ENCODE measurements around the gene RBPJ. TPM values are rescaled to one million over a fixed set of nuclear protein-coding genes. Genes with fewer than 3 reads are reported as not detected.

Gene RBPJ
- total RNA-seq, 4 donors from 2014 or later = 94.1 to 129 (median 113) TPM

DNA sequence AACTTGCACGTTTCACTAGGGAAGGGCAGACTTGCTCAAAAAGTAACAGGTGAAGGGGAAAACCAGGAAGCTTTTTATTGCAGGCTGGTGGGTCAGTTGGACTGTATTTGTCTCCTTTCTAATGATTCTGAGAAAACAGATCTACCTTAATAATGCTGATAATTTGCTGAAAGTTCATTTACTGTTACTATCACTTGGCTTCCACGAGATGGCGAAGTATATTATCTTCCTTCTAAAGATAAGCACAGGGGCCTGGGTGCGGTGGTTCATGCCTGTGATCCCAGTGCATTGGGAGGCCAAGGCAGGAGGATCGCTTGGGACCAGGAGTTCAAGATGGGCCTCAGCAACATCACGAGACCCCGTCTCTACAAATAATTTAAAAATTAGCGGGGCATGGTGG, 153.1 kb downstream of the RBPJ start:
- no peak for TF ChIP-seq CTCF (IDR thresholded peaks at IDR 0.05)
- DNase-seq (ENCODE audit: low spot score) (no peak), ATAC-seq (ENCODE audit: low FRiP score) (no peak)

DNA sequence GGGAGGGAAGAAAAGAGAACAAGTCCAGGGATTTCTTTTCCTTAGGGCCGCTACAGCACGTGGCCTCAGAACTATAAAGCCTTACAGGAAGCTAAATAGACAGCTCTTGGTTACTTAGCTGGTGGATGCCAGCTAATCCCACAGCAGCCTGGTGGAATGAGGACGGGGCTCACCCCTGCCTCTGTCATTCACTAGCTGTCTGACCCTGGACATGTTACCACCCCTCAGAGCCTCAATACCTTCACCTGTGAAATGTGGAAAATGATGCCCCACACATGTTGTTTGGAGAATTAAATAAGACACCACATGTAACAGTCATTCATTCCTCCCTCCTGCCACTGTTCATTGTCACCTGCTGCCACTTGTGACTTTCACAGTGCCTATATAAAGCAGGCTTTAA, 153.7 kb downstream of the RBPJ start:
- no peak for DNase-seq (ENCODE audit: low spot score)
- no peak for ATAC-seq (ENCODE audit: low FRiP score)
- no peak for TF ChIP-seq CTCF (IDR thresholded peaks at IDR 0.05)

DNA sequence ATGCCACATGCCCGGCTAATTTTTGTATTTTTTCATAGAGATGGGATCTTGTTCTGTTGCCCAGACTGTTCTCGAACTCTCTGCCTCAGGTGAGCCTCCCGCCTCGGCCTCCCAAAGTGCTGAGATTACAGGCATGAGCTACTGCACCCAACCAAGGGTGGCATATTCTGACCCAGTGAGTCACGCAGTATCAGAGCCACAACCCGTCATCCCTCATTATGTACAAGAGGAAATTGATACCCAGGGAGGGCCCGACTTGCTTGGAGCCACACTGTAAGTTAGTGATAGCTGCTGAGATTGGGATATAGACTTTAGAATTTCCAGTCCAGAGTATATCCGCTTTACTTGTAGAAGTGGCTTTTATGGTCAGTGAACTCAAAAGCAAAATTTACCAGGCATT, 154.9 kb downstream of the RBPJ start:
- TF ChIP-seq CTCF (IDR thresholded peaks at IDR 0.05) = no peak
- no peak for ATAC-seq (ENCODE audit: low FRiP score)
- no peak for DNase-seq (ENCODE audit: low spot score)

GRCh38 chr4:26476545-26476944, 155.7 kb downstream of the RBPJ start:
- ATAC-seq (ENCODE audit: low FRiP score) (no peak), DNase-seq (ENCODE audit: low spot score) (no peak)
- TF ChIP-seq CTCF (IDR thresholded peaks at IDR 0.05) = no peak

DNA sequence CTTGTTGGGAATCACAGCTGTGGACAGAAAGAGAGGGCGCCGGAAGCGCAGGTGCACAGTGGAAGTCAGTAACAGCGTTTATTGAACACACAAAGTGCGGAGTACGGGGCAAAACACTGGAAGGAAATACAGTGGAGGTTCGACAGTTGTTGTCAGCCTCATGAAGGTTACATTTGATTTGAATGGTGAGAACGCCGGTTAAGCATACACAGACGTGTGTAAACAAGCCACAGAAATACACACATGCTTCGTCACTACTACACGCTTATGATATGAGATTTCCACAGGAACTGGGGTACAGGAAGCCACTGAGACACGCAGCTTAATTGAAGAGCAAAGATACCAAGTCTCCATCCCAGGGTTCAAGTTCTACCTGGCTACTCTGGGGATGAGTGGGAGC, 157.5 kb downstream of the RBPJ start:
- no peak for TF ChIP-seq CTCF (IDR thresholded peaks at IDR 0.05)

DNA sequence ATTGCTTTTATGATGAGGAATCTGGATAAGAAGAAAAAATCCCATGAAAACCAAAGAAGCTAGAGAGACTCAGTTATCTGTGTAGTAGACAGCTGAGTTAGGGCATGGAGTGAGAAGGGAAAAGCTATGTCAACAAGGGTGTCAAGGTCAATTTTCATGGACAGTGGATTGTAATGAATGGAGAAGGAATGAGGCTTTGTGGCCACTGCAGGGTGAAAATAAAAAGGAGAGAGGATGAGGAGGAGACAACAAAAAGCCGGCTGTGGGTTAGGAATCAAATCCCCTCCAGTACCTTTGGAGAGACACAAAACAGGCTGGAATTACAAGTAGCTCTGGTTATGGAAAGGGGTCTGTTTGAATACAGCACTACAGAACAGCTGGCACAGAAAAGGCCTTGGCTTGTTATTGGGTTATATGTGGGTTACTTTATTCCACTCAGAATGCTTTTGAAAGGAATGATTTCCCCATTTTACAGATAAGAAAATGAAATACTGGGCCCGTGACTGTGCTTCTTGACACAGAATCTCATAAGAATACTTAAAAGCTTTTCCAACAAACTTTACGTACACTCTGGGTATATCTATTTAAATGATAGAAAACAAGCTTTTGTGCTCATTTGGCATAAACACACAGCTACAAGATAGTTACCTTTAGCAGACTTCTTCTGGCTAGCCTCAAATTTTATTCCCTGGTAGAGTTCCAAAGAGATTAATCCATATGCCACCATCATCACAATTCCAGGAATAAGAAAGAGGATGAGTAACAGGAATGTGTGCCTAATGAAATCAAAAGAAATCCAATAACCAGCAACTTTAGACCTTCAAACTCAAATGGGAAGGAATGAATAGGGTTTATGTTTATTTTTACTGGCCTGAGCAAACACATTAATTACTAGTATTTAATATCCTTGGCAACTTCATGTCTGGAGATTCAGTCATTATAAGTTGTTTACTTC, 162.0 kb downstream of the RBPJ start:
- ATAC-seq (ENCODE audit: low FRiP score) = peak; percentile 65
- DNase-seq (ENCODE audit: low spot score) = no peak
- no peak for TF ChIP-seq CTCF (IDR thresholded peaks at IDR 0.05)

More for the DNA sequence above, 157.5 kb downstream of the RBPJ start:
- ATAC-seq (ENCODE audit: low FRiP score) (no peak), DNase-seq (ENCODE audit: low spot score) (no peak)

DNA sequence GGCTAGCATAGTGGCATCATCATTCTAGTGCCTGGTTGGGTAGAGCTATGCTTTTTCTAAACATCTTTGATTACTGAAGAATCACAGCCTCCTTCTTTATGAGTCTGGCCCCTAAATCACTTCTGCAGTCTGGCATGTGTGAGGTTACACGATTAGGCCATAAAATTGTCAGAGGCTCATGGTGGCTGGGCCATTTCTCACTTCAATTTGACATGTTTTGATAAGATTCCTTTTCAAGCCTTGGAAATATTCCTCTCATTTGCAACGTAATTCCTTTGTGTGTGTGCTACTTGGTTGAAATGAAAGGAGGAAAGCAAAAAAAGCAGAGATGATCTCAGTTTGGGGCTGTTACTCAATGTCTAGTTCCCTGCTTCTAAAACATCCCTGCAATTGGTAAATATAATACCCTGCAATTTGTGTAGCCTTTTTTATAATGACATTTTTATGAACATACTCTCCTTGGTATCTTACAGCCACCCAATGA, 163.3 kb downstream of the RBPJ start:
- no peak for TF ChIP-seq CTCF (IDR thresholded peaks at IDR 0.05)
- ATAC-seq (ENCODE audit: low FRiP score) = peak; percentile 49
- DNase-seq (ENCODE audit: low spot score) = no peak
